ENCODE results near the gene TPST2.

TPST2 gene

GRCh38 chr22:26482161-26482560 lies 107.8 kb downstream of the TPST2 start:
- H3K79me2 ChIP-seq (ENCODE audit: insufficient read depth, low read depth): peaks cover 44% of the 10 kb centered on the region
- peaks cover 44% of the 10 kb centered on the region for H3K4me1 ChIP-seq (ENCODE audit: low read depth, poor library complexity, severe bottlenecking)
- no peak for TF ChIP-seq CTCF (conservative IDR thresholded peaks at IDR 0.05; ENCODE audit: low read depth, low read length)
- no peak overlapping the region for H3K4me3 ChIP-seq (IDR thresholded peaks at IDR 0.05; ENCODE audit: insufficient read depth, low read depth, low read length)
- no peaks in the 10 kb centered on the region for H4K20me1 ChIP-seq (ENCODE audit: insufficient read depth)
- H3K36me3 ChIP-seq (ENCODE audit: insufficient read depth): no peaks in the 10 kb centered on the region
- no peak overlapping the region for H3K9ac ChIP-seq
- no peak overlapping the region for H3K27ac ChIP-seq
- no peaks in the 10 kb centered on the region for H3K27me3 ChIP-seq (ENCODE audit: insufficient read depth, low read depth)
- peak overlapping the region; percentile 75; the same call in 1 of the 2 replicates for H3K4me2 ChIP-seq
- no peak overlapping the region for H2AFZ ChIP-seq (ENCODE audit: low read depth)

GRCh38 chr22:26481694-26482093 lies 108.2 kb downstream of the TPST2 start:
- Histone ChIP-seq H3K36me3 (ENCODE audit: insufficient read depth) (no peaks in the 10 kb centered on the region), H3K4me3 (IDR thresholded peaks at IDR 0.05; ENCODE audit: insufficient read depth, low read depth, low read length) (no peak overlapping the region), H3K9ac (no peak overlapping the region), H3K4me2 (no peak overlapping the region; the same call in 1 of the 2 replicates), H2AFZ (ENCODE audit: low read depth) (no peak overlapping the region), H4K20me1 (ENCODE audit: insufficient read depth) (no peaks in the 10 kb centered on the region), H3K79me2 (ENCODE audit: insufficient read depth, low read depth) (peaks cover 39% of the 10 kb centered on the region), H3K27me3 (ENCODE audit: insufficient read depth, low read depth) (no peaks in the 10 kb centered on the region), H3K27ac (no peak overlapping the region), H3K4me1 (ENCODE audit: low read depth, poor library complexity, severe bottlenecking) (peaks cover 40% of the 10 kb centered on the region)
- no peak for TF ChIP-seq CTCF (conservative IDR thresholded peaks at IDR 0.05; ENCODE audit: low read depth, low read length)

GRCh38 chr22:26481112-26481693 lies 108.7 kb downstream of the TPST2 start:
- Histone ChIP-seq H3K4me3 (IDR thresholded peaks at IDR 0.05; ENCODE audit: insufficient read depth, low read depth, low read length) (no peak overlapping the region), H3K4me1 (ENCODE audit: low read depth, poor library complexity, severe bottlenecking) (peaks cover 35% of the 10 kb centered on the region), H3K27ac (no peak overlapping the region)

GRCh38 chr22:26480611-26480932 lies 109.4 kb downstream of the TPST2 start:
- no peak for TF ChIP-seq CTCF (conservative IDR thresholded peaks at IDR 0.05; ENCODE audit: low read depth, low read length)
- H3K4me3 ChIP-seq (IDR thresholded peaks at IDR 0.05; ENCODE audit: insufficient read depth, low read depth, low read length): no peak overlapping the region
- no peak overlapping the region for H3K9ac ChIP-seq
- no peak overlapping the region for H3K4me2 ChIP-seq
- no peaks in the 10 kb centered on the region for H3K27me3 ChIP-seq (ENCODE audit: insufficient read depth, low read depth)
- no peak overlapping the region for H2AFZ ChIP-seq (ENCODE audit: low read depth)
- H3K4me1 ChIP-seq (ENCODE audit: low read depth, poor library complexity, severe bottlenecking): peaks cover 28% of the 10 kb centered on the region
- no peak overlapping the region for H3K27ac ChIP-seq
- H4K20me1 ChIP-seq (ENCODE audit: insufficient read depth): no peaks in the 10 kb centered on the region
- H3K36me3 ChIP-seq (ENCODE audit: insufficient read depth): no peaks in the 10 kb centered on the region
- H3K79me2 ChIP-seq (ENCODE audit: insufficient read depth, low read depth): peaks cover 28% of the 10 kb centered on the region; the same call in 1 of the 2 replicates

More at GRCh38 chr22:26481112-26481693, 108.7 kb downstream of the TPST2 start:
- no peaks in the 10 kb centered on the region for H4K20me1 ChIP-seq (ENCODE audit: insufficient read depth)
- peaks cover 34% of the 10 kb centered on the region; the same call in 1 of the 2 replicates for H3K79me2 ChIP-seq (ENCODE audit: insufficient read depth, low read depth)
- H3K4me2 ChIP-seq: no peak overlapping the region
- H3K36me3 ChIP-seq (ENCODE audit: insufficient read depth): no peaks in the 10 kb centered on the region
- H2AFZ ChIP-seq (ENCODE audit: low read depth): no peak overlapping the region
- H3K27me3 ChIP-seq (ENCODE audit: insufficient read depth, low read depth): no peaks in the 10 kb centered on the region
- no peak for TF ChIP-seq CTCF (conservative IDR thresholded peaks at IDR 0.05; ENCODE audit: low read depth, low read length)
- no peak overlapping the region for H3K9ac ChIP-seq
